Sigmoid colon (tissue), 7 donors: ENCODE measurements around the gene SPHK2. TPM values are rescaled to one million over a fixed set of nuclear protein-coding genes. Genes with fewer than 3 reads are reported as not detected.

ENCODE experiments used
- DNase-seq: peaks from one replicate; pipeline ENCODE4 v3.0.0-alpha.2; 2019
- H3K27ac ChIP-seq, 4 donors: fragments of 200-600 bp; sonication (generic); one replicate each; pipeline ENCODE4 v1.5.1; 2016 to 2019; ENCODE audit warnings: mild to moderate bottlenecking in 1 of 4
- H3K27me3 ChIP-seq, 3 donors: fragments of 200-600 bp; sonication (generic); one replicate each; pipeline ENCODE4 v1.5.1; 2019; ENCODE audit warnings: mild to moderate bottlenecking in 1 of 3
- H3K36me3 ChIP-seq, 4 donors: fragments of 200-600 bp; sonication (generic); one replicate each; pipeline ENCODE4 v1.5.1; 2016 to 2019
- H3K4me1 ChIP-seq, 4 donors: fragments of 200-600 bp; sonication (generic); one replicate each; pipeline ENCODE4 v1.5.1; 2017 to 2019
- H3K4me3 ChIP-seq, 4 donors: fragments of 200-600 bp; sonication (generic); one replicate each; pipeline ENCODE4 v1.5.1; 2017 to 2019; ENCODE audit warnings: mild to moderate bottlenecking in 2 of 4, moderate library complexity in 1 of 4
- H3K9me3 ChIP-seq, 4 donors: fragments of 200-600 bp in 3 of 4; sonication (generic) in 3 of 4; one replicate each; pipeline versions ENCODE4 v1.5.1 to v1.6.1; 2013 to 2019
- EP300 ChIP-seq, 4 donors: sonication (generic); formaldehyde crosslinking; IDR thresholded peaks; one replicate each; pipeline ENCODE4 v1.6.1; 2017; ENCODE audit warnings: antibody characterized with exemption in 4 of 4
- POLR2A ChIP-seq, 2 donors: fragments of 450-650 bp; IDR thresholded peaks; one replicate each; pipeline ENCODE4 v1.6.1; 2016; ENCODE audit warnings: antibody characterized with exemption in 2 of 2, mild to moderate bottlenecking in 2 of 2, moderate library complexity in 2 of 2
- POLR2AphosphoS5 ChIP-seq, 4 donors: sonication (generic); formaldehyde crosslinking; IDR thresholded peaks; one replicate each; pipeline ENCODE4 v1.6.1; 2017; ENCODE audit warnings: antibody characterized with exemption in 4 of 4
- WGBS, 2 donors: extraction: QIAGEN DNeasy Blood & Tissue Kit; methylation state at CpG; one replicate each; pipeline ENCODE4 v1.1.7; 2013; 5-methylcytosine and 5-hydroxymethylcytosine counted together
- intact Hi-C: fragments of 100-400 bp; cut with DNase I; formaldehyde crosslinking; loops from one replicate; pipeline ENCODE4 v1.15.1; 2023
- polyA plus RNA-seq, 3 donors: library from polyadenylated mRNA; stranded (reverse); fragments of 200-250 nt; gene quantifications; one replicate each; pipeline ENCODE4 v1.2.3, GENCODE V29; 2013
- total RNA-seq, 4 donors: library from RNA; depleted of rRNA; stranded (reverse); fragments of >200 nt; gene quantifications; one replicate each; pipeline ENCODE4 v1.1.0, GENCODE V29; 2016
- TF ChIP-seq, protein P1 (sequence below), 4 experiments: fragments of 450-650 bp in 3 of 4; fragments of 200-600 bp in 1 of 4; IDR thresholded peaks; one replicate each; pipeline ENCODE4 v1.5.1; 2016 to 2019; ENCODE audit warnings: antibody characterized with exemption in 4 of 4, mild to moderate bottlenecking in 3 of 4, moderate library complexity in 2 of 4
- donor health status: healthy with polysubstance abuse.
- donor health status: Bipolar disorder and iron deficiency.
- donor health status: healthy.

SPHK2 gene, protein sequence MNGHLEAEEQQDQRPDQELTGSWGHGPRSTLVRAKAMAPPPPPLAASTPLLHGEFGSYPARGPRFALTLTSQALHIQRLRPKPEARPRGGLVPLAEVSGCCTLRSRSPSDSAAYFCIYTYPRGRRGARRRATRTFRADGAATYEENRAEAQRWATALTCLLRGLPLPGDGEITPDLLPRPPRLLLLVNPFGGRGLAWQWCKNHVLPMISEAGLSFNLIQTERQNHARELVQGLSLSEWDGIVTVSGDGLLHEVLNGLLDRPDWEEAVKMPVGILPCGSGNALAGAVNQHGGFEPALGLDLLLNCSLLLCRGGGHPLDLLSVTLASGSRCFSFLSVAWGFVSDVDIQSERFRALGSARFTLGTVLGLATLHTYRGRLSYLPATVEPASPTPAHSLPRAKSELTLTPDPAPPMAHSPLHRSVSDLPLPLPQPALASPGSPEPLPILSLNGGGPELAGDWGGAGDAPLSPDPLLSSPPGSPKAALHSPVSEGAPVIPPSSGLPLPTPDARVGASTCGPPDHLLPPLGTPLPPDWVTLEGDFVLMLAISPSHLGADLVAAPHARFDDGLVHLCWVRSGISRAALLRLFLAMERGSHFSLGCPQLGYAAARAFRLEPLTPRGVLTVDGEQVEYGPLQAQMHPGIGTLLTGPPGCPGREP
- total RNA-seq (10 to 100 TPM in 3 of 4 donors, 1 to 10 TPM in 1; 10.0 to 16.9 (median 12.8) TPM), polyA plus RNA-seq (10 to 100 TPM; 18.0 to 45.6 (median 33.5) TPM)

DNA sequence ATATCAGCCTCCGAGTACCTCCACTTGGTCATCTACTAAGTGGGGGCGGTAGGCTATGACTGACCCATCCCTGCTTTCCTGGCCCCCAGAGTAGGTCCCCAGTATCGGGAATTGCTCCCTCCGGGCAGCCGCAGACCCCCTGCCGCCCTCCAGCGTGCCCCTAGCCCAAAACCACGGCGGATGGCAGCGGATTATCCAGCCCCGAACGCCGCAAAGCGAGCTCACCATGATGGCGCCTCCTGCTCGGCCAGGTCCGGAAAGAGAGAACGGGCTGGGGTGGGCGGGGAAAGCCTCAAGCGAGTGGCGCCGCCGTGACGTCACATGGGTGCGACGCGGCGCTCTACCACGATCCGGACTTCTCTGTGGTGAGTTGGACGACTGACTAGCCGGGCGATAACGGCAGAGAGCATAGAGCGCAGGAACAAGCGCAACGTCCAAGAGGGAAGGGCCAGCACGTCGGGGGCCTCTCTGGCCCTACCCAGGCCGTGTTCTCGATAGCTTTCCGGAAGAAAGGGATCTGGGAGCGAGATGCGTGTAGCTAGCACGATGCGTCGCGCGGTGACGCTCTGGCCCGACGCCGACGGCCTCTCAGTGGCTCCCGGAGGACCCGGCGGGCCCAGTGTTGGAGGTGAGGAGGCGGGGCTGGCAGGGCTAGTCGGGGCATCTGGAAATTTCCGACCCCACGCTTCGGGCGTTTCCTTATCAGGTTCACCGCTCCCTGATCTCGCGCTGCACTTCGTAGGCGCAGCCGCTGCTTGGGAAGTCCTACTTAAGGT is at the start of gene SPHK2, which contains the start of gene RPL18:
SPHK2 (plus strand) TSS at position 591 of the 776 bp plus-strand sequence. CDS start 1,009 bp downstream, outside the sequence.
RPL18 (minus strand) TSS at position 263 of the 776 bp plus-strand sequence; CDS start at position 228, 35 bp downstream.
- peak; percentile 100 for DNase-seq
- intact Hi-C loops: loop anchor here (1.0 kb wide), 1 partner anchor 30 kb away; no protein-coding TSS in a partner anchor
- Histone ChIP-seq H3K36me3 (peaks cover 10 to 32% (median 25%) of the 10 kb centered on the region in 4 donors), H3K4me3 (peak within 1 kb of the TSS; percentile 56 to 73 (median 64)), H3K9me3 (no peaks in the 10 kb centered on the region), H3K27me3 (no peaks in the 10 kb centered on the region), H3K4me1 (peaks cover 0 to 61% (median 45%) of the 10 kb centered on the region in 4 donors), H3K27ac (peak within 1 kb of the TSS; percentile 91 to 95 (median 94))
- WGBS, 2 donors: 0% methylated on average over 69 of the region's 69 CpGs
- TF ChIP-seq POLR2AphosphoS5 (IDR thresholded peaks at IDR 0.05): peak; percentile 95 to 99 (median 98)
- TF ChIP-seq, protein P1, sequence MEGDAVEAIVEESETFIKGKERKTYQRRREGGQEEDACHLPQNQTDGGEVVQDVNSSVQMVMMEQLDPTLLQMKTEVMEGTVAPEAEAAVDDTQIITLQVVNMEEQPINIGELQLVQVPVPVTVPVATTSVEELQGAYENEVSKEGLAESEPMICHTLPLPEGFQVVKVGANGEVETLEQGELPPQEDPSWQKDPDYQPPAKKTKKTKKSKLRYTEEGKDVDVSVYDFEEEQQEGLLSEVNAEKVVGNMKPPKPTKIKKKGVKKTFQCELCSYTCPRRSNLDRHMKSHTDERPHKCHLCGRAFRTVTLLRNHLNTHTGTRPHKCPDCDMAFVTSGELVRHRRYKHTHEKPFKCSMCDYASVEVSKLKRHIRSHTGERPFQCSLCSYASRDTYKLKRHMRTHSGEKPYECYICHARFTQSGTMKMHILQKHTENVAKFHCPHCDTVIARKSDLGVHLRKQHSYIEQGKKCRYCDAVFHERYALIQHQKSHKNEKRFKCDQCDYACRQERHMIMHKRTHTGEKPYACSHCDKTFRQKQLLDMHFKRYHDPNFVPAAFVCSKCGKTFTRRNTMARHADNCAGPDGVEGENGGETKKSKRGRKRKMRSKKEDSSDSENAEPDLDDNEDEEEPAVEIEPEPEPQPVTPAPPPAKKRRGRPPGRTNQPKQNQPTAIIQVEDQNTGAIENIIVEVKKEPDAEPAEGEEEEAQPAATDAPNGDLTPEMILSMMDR (IDR thresholded peaks at IDR 0.05): no peak
- TF ChIP-seq POLR2A (IDR thresholded peaks at IDR 0.05): peak; percentile 90 to 94
- peak in 1 of 4 donors; percentile 74 for TF ChIP-seq EP300 (IDR thresholded peaks at IDR 0.05)

DNA sequence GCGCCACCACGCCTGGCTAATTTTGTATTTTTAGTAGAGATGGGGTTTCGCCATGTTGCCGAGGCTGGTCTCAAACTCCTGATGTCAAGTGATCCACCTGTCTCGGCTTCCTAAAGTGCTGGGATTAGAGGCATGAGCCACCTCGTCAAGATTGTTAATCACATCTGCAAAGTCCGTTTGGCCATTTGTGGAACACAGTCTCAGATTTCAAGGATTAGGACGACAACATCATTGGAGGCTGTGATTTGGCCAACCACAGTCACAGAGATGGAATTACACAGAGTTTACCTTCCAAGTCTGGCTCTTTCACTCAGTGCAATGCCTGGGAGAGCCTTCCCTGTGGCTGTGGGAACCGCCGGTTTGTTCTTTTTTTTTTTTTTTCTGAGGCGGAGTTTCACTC is 49.5 kb upstream of the SPHK2 start:
- DNase-seq: no peak
- H3K4me1 ChIP-seq: peaks cover 0 to 16% (median 13%) of the 10 kb centered on the region in 4 donors
- no peaks in the 10 kb centered on the region for H3K36me3 ChIP-seq
- H3K27ac ChIP-seq: no peak overlapping the region
- TF ChIP-seq POLR2A (IDR thresholded peaks at IDR 0.05): no peak
- TF ChIP-seq EP300 (IDR thresholded peaks at IDR 0.05): no peak
- TF ChIP-seq, protein P1 (IDR thresholded peaks at IDR 0.05): no peak
- TF ChIP-seq POLR2AphosphoS5 (IDR thresholded peaks at IDR 0.05): no peak
- H3K27me3 ChIP-seq: no peaks in the 10 kb centered on the region
- H3K4me3 ChIP-seq: no peak overlapping the region
- no peaks in the 10 kb centered on the region for H3K9me3 ChIP-seq
- intact Hi-C loops: loop anchor here (5.0 kb wide), 2 partner anchors 58 to 78 kb away; partner anchors contain the start of gene LMTK3
- 49 to 66% methylated on average over 11 of the region's 11 CpGs for WGBS, 2 donors

DNA sequence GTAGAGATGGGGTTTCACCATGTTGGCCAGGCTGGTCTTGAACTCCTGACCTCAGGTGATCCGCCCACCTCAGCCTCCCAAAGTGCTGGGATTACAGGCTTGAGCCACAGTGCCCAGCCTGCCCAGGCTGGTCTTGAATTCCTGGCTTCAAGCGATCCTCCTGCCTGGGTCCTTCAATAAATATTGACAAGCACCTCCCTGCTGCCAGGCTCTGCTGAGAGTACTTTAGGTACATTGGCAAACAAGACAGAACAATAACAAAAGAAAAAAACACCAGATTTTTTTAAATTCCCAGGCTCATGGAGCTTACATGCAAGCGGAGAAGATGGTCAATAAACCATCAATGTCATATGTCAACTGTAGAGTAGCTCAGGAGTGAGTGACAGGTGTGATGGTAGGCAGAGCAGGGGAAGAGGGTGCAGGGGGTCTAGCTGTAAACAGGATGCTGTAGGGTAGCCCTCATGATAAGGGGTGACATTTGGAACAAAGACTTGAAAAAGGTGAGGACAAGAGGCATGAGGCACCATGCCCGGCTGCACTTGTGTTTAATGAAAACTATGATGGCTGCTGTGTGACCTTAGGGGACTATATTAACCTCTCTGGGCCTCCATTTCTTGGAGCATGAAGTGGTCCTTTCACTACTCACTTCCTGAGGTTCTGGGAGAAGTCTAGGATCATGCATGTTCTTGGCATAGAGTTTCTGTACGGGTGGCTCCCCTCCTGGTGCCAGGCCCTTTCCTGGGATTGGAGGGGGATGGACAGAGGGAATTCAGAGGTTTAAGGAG is 47.7 kb upstream of the SPHK2 start:
- TF ChIP-seq POLR2A (IDR thresholded peaks at IDR 0.05): no peak
- TF ChIP-seq, protein P1 (IDR thresholded peaks at IDR 0.05): no peak
- no peak for TF ChIP-seq POLR2AphosphoS5 (IDR thresholded peaks at IDR 0.05)
- TF ChIP-seq EP300 (IDR thresholded peaks at IDR 0.05): no peak
- Histone ChIP-seq H3K36me3 (no peaks in the 10 kb centered on the region), H3K4me1 (peaks cover 0 to 16% (median 13%) of the 10 kb centered on the region in 4 donors), H3K27ac (no peak overlapping the region), H3K27me3 (no peaks in the 10 kb centered on the region), H3K9me3 (no peaks in the 10 kb centered on the region), H3K4me3 (no peak overlapping the region)
- DNase-seq: no peak
- WGBS, 2 donors: 42 to 59% methylated on average over 5 of the region's 5 CpGs
- intact Hi-C loops: no loop called here

DNA sequence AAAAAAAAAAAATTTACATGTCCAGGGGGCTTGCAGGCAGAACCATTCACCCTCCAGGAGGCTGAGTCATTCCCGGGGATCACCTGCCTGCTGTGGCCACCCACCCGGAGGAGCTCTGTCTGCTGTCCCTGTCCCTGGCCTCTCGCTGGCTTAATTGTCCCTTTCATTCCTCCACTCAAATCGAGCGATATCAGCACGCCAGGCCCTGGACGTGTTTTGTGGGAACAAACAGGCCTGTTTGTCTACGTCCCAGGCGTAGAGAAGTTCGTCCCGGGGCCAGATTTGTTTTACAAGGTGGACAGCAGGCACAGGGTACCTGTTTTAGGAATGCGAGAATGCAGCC is 46.2 kb upstream of the SPHK2 start:
- Histone ChIP-seq H3K4me3 (no peak overlapping the region), H3K36me3 (no peaks in the 10 kb centered on the region), H3K27ac (no peak overlapping the region), H3K27me3 (no peaks in the 10 kb centered on the region), H3K9me3 (no peaks in the 10 kb centered on the region), H3K4me1 (peaks cover 0 to 7% (median 6%) of the 10 kb centered on the region in 4 donors)
- DNase-seq: no peak
- TF ChIP-seq, protein P1 (IDR thresholded peaks at IDR 0.05): no peak
- TF ChIP-seq POLR2A (IDR thresholded peaks at IDR 0.05) (no peak), POLR2AphosphoS5 (IDR thresholded peaks at IDR 0.05) (no peak), EP300 (IDR thresholded peaks at IDR 0.05) (no peak)
- intact Hi-C loops: no loop called here
- WGBS, 2 donors: 78 to 92% methylated on average over 12 of the region's 12 CpGs
